WTC11 (cell line): ENCODE results near the gene PDIK1L.

Experiments used
- ATF1 ChIP-seq: sonication (generic); formaldehyde crosslinking; IDR thresholded peaks from 2 replicates; pipeline ENCODE4 v1.8.1; 2023; ENCODE audit warnings: mild to moderate bottlenecking, moderate library complexity, missing genetic modification reagents
- ESRRA ChIP-seq: sonication (generic); formaldehyde crosslinking; IDR thresholded peaks from 2 replicates; pipeline ENCODE4 v1.8.1; 2022; ENCODE audit warnings: mild to moderate bottlenecking, missing genetic modification reagents, borderline replicate concordance
- FOXP1 ChIP-seq: sonication (generic); formaldehyde crosslinking; IDR thresholded peaks from 2 replicates; pipeline ENCODE4 v1.8.0; 2022; ENCODE audit warnings: missing genetic modification reagents, mild to moderate bottlenecking, moderate library complexity, borderline replicate concordance
- JUN ChIP-seq: sonication (generic); formaldehyde crosslinking; IDR thresholded peaks from 2 replicates; pipeline ENCODE4 v1.8.0; 2023; ENCODE audit warnings: mild to moderate bottlenecking, missing genetic modification reagents
- NFYB ChIP-seq: sonication (generic); formaldehyde crosslinking; conservative IDR thresholded peaks from 2 replicates; pipeline ENCODE4 v1.8.0; 2022; ENCODE audit warnings: low read depth, missing genetic modification reagents
- TCF7 ChIP-seq: sonication (generic); formaldehyde crosslinking; IDR thresholded peaks from 2 replicates; pipeline ENCODE4 v1.8.0; 2022; ENCODE audit warnings: mild to moderate bottlenecking, low read depth, missing genetic modification reagents, moderate library complexity
- TEAD4 ChIP-seq: sonication (generic); formaldehyde crosslinking; IDR thresholded peaks from 2 replicates; pipeline ENCODE4 v1.8.0; 2022; ENCODE audit warnings: mild to moderate bottlenecking, missing genetic modification reagents
- TF ChIP-seq, protein P1 (sequence below): fragments of 200-600 bp; IDR thresholded peaks from 2 replicates; pipeline ENCODE4 v1.8.0; 2022; ENCODE audit warnings: antibody characterized with exemption
- TF ChIP-seq, protein P2 (sequence below): sonication (generic); formaldehyde crosslinking; IDR thresholded peaks from 2 replicates; pipeline ENCODE4 v1.8.1; 2022; ENCODE audit warnings: low read depth, mild to moderate bottlenecking, moderate library complexity, missing genetic modification reagents, borderline replicate concordance
- TF ChIP-seq, protein P3 (sequence below): sonication (generic); formaldehyde crosslinking; IDR thresholded peaks from 2 replicates; pipeline ENCODE4 v1.8.0; 2022; ENCODE audit warnings: mild to moderate bottlenecking, missing genetic modification reagents

DNA sequence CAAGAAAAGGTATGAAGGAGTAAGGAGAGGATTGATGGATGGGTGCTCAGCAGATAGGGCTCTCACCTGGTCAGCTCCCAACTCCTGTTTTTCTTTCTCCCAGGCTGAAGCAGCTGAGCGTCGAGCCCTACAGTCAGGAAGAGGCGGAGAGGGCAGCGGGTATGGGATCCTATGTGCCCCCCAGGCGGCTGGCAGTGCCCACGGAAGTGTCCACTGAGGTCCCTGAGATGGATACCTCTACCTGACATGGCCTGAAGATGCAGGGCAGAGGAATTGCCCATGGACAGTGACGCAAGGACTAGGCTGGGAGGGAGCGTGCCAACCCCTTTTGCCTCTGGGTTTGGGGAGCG is 58.8 kb downstream of the PDIK1L start:
- no peak for TF ChIP-seq NFYB (CRISPR knock-in tag)
- TF ChIP-seq TCF7 (CRISPR knock-in tag), result no peak
- TF ChIP-seq, protein P1, sequence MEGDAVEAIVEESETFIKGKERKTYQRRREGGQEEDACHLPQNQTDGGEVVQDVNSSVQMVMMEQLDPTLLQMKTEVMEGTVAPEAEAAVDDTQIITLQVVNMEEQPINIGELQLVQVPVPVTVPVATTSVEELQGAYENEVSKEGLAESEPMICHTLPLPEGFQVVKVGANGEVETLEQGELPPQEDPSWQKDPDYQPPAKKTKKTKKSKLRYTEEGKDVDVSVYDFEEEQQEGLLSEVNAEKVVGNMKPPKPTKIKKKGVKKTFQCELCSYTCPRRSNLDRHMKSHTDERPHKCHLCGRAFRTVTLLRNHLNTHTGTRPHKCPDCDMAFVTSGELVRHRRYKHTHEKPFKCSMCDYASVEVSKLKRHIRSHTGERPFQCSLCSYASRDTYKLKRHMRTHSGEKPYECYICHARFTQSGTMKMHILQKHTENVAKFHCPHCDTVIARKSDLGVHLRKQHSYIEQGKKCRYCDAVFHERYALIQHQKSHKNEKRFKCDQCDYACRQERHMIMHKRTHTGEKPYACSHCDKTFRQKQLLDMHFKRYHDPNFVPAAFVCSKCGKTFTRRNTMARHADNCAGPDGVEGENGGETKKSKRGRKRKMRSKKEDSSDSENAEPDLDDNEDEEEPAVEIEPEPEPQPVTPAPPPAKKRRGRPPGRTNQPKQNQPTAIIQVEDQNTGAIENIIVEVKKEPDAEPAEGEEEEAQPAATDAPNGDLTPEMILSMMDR, result no peak
- TF ChIP-seq, protein P2, sequence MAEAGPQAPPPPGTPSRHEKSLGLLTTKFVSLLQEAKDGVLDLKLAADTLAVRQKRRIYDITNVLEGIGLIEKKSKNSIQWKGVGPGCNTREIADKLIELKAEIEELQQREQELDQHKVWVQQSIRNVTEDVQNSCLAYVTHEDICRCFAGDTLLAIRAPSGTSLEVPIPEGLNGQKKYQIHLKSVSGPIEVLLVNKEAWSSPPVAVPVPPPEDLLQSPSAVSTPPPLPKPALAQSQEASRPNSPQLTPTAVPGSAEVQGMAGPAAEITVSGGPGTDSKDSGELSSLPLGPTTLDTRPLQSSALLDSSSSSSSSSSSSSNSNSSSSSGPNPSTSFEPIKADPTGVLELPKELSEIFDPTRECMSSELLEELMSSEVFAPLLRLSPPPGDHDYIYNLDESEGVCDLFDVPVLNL (CRISPR knock-in tag), result no peak
- TF ChIP-seq JUN (CRISPR knock-in tag), result no peak
- TF ChIP-seq FOXP1, result no peak
- TF ChIP-seq ATF1 (CRISPR knock-in tag), result no peak
- no peak for TF ChIP-seq ESRRA (CRISPR knock-in tag)
- TF ChIP-seq, protein P3, sequence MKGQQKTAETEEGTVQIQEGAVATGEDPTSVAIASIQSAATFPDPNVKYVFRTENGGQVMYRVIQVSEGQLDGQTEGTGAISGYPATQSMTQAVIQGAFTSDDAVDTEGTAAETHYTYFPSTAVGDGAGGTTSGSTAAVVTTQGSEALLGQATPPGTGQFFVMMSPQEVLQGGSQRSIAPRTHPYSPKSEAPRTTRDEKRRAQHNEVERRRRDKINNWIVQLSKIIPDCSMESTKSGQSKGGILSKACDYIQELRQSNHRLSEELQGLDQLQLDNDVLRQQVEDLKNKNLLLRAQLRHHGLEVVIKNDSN (CRISPR knock-in tag), result no peak
- TF ChIP-seq TEAD4 (CRISPR knock-in tag), result no peak
